GM23338 (cell line): ENCODE measurements around the gene MAP3K9. TPM values are rescaled to one million over a fixed set of nuclear protein-coding genes. Genes with fewer than 3 reads are reported as not detected.

Source experiments
- ATAC-seq: fragments of 200-7000 bp; cut with Tn5 transposase; 3 replicates; pipeline ENCODE4 v1.9.1; 2020
- DNase-seq: peaks from one replicate; pipeline ENCODE4 v3.0.0-alpha.2; 2015; ENCODE audit warnings: low spot score
- H2AFZ ChIP-seq: fragments of 200-600 bp; sonication (generic); 2 replicates; pipeline ENCODE4 v1.8.0; 2016; ENCODE audit warnings: antibody characterized with exemption, mild to moderate bottlenecking, moderate library complexity
- H3F3A ChIP-seq: fragments of 200-600 bp; sonication (generic); replicated peaks from 2 replicates; pipeline ENCODE4 v1.8.0; 2017; ENCODE audit warnings: antibody characterized with exemption, mixed run types, low read depth
- H3K27ac ChIP-seq: fragments of 200-600 bp; sonication (generic); 2 replicates; pipeline ENCODE4 v1.6.1; 2016; ENCODE audit warnings: low read depth
- H3K27me3 ChIP-seq: fragments of 200-600 bp; sonication (generic); 2 replicates; pipeline ENCODE4 v1.8.0; 2016; ENCODE audit warnings: mild to moderate bottlenecking, mixed run types, moderate library complexity; ENCODE audit not compliant: insufficient read depth
- H3K36me3 ChIP-seq: fragments of 200-600 bp; sonication (generic); 2 replicates; pipeline ENCODE4 v1.8.0; 2016; ENCODE audit warnings: mild to moderate bottlenecking; ENCODE audit not compliant: insufficient read depth
- H3K4me1 ChIP-seq: fragments of 200-600 bp; sonication (generic); 2 replicates; pipeline ENCODE4 v1.8.0; 2016; ENCODE audit warnings: mild to moderate bottlenecking, moderate library complexity; ENCODE audit not compliant: insufficient read depth
- H3K4me2 ChIP-seq: fragments of 200-600 bp; sonication (generic); 2 replicates; pipeline ENCODE4 v1.7.1; 2017; ENCODE audit warnings: mixed run types
- H3K4me3 ChIP-seq: fragments of 200-600 bp; sonication (generic); 2 replicates; pipeline ENCODE4 v1.6.1; 2016; ENCODE audit warnings: mixed run types
- H3K79me2 ChIP-seq: fragments of 200-600 bp; sonication (generic); replicated peaks from 2 replicates; pipeline ENCODE4 v1.8.0; 2017; ENCODE audit warnings: mild to moderate bottlenecking; ENCODE audit not compliant: insufficient read depth
- H3K9me2 ChIP-seq: fragments of 200-600 bp; sonication (generic); 2 replicates; pipeline ENCODE4 v1.8.0; 2017; ENCODE audit not compliant: insufficient read depth
- H4K20me1 ChIP-seq: fragments of 200-600 bp; sonication (generic); replicated peaks from 2 replicates; pipeline ENCODE4 v1.8.0; 2017; ENCODE audit warnings: mild to moderate bottlenecking; ENCODE audit not compliant: insufficient read depth
- H3K27ac Mint-ChIP-seq: 2 replicates; pipeline ENCODE4 v1.8.0; 2020; ENCODE audit warnings: inconsistent platforms, mild to moderate bottlenecking, moderate library complexity, mixed read lengths
- H3K27me3 Mint-ChIP-seq: 3 replicates; pipeline ENCODE4 v1.8.0; 2022; ENCODE audit warnings: low read depth, mild to moderate bottlenecking, moderate library complexity, mixed read lengths, inconsistent platforms; ENCODE audit not compliant: insufficient read depth, poor library complexity
- H3K36me3 Mint-ChIP-seq: 3 replicates; pipeline ENCODE4 v1.8.0; 2021; ENCODE audit warnings: low read depth, mild to moderate bottlenecking, inconsistent platforms, moderate library complexity, mixed read lengths
- H3K4me1 Mint-ChIP-seq: 3 replicates; pipeline ENCODE4 v1.8.0; 2020; ENCODE audit warnings: mild to moderate bottlenecking, inconsistent platforms, mixed read lengths
- H3K4me3 Mint-ChIP-seq: 3 replicates; pipeline ENCODE4 v1.8.0; 2021; ENCODE audit warnings: moderate library complexity, mild to moderate bottlenecking, inconsistent platforms, mixed read lengths
- H3K9me3 Mint-ChIP-seq: 3 replicates; pipeline ENCODE4 v1.8.0; 2020; ENCODE audit warnings: moderate library complexity, mild to moderate bottlenecking, inconsistent platforms, mixed read lengths
- CREB1 ChIP-seq: fragments of 250-450 bp; sonication (Bioruptor Pico); IDR thresholded peaks from 2 replicates; pipeline ENCODE4 v1.5.0; 2020; ENCODE audit warnings: low read depth, mild to moderate bottlenecking, moderate library complexity
- CTCF ChIP-seq, 2 experiments: fragments of 200-600 bp in 1 of 2; sonication (generic) in 1 of 2; conservative IDR thresholded peaks; 2 replicates each; pipeline versions ENCODE4 v1.5.1 to v1.6.1; 2016 to 2017; ENCODE audit warnings: antibody characterized with exemption in 2 of 2, low read depth in 2 of 2, mild to moderate bottlenecking in 2 of 2, moderate library complexity in 1 of 2
- ETS1 ChIP-seq: IDR thresholded peaks from 2 replicates; pipeline ENCODE4 v1.6.1; 2016; ENCODE audit warnings: antibody characterized with exemption
- EZH2phosphoT487 ChIP-seq: fragments of 200-600 bp; sonication (generic); IDR thresholded peaks from one replicate; pipeline ENCODE4 v1.8.1; 2018; ENCODE audit warnings: antibody characterized with exemption; ENCODE audit not compliant: unreplicated experiment
- POLR2AphosphoS5 ChIP-seq: IDR thresholded peaks from 2 replicates; pipeline ENCODE4 v1.6.1; 2016; ENCODE audit warnings: antibody characterized with exemption, low read depth
- REST ChIP-seq: IDR thresholded peaks from one replicate; pipeline ENCODE4 v1.6.1; 2018; ENCODE audit warnings: antibody characterized with exemption; ENCODE audit not compliant: unreplicated experiment
- STAT1 ChIP-seq: IDR thresholded peaks from one replicate; pipeline ENCODE4 v1.6.1; 2016; ENCODE audit warnings: antibody characterized with exemption; ENCODE audit not compliant: unreplicated experiment
- ZNF331 ChIP-seq: fragments of 250-450 bp; sonication (Bioruptor Pico); IDR thresholded peaks from 2 replicates; pipeline ENCODE4 v1.5.0; 2020; ENCODE audit warnings: low read depth, mild to moderate bottlenecking, moderate library complexity
- ZNF462 ChIP-seq: fragments of 250-450 bp; sonication (Bioruptor Pico); IDR thresholded peaks from 2 replicates; pipeline ENCODE4 v1.5.0; 2020; ENCODE audit warnings: mild to moderate bottlenecking, moderate library complexity
- polyA plus RNA-seq: library from polyadenylated mRNA; unstranded; fragments of >200 nt; fragmentation: Nextera tagmentation; extraction: Ambion mirVana; gene quantifications from 2 replicates; pipeline ENCODE4 v1.2.1, GENCODE V29; 2016
- total RNA-seq: library from RNA; depleted of rRNA; stranded (reverse); fragments of >200 nt; shearing (Covaris generic); gene quantifications from 2 replicates; pipeline ENCODE4 v1.2.3, GENCODE V29; 2014

The MAP3K9 gene
- total and polyA plus RNA-seq, 2 experiments from 2014 or later = 5.3 to 30.8 TPM

- TF ChIP-seq CREB1 (CRISPR knock-in tag) (no peak), STAT1 (no peak), ZNF331 (no peak), CTCF (conservative IDR thresholded peaks at IDR 0.05; ENCODE audit: low read depth in 2 of 2) (no peak), EZH2phosphoT487 (no peak), ETS1 (no peak)
These were observed 24.4 kb downstream of the MAP3K9 start (continued) for GRCh38 chr14:70784886-70785285.

- no peak for DNase-seq
- no peaks in the 10 kb centered on the region for H3F3A ChIP-seq
- Mint-ChIP-seq H3K9me3 (no peaks in the 10 kb centered on the region), H3K27ac (no peak overlapping the region), H3K4me1 (peaks cover 5% of the 10 kb centered on the region; the same call in 2 of the 3 replicates), H3K27me3 (peaks cover 2% of the 10 kb centered on the region), H3K36me3 (peaks cover 9% of the 10 kb centered on the region; the same call in 2 of the 3 replicates), H3K4me3 (no peak overlapping the region)
- peaks cover 61% of the 10 kb centered on the region for H3K79me2 ChIP-seq
- H3K4me3 ChIP-seq = no peak overlapping the region
- H2AFZ ChIP-seq = no peak overlapping the region
- ATAC-seq = no peak
- H3K27me3 ChIP-seq = no peaks in the 10 kb centered on the region
- H3K27ac ChIP-seq = no peak overlapping the region
- H3K9me2 ChIP-seq = no peaks in the 10 kb centered on the region
- peaks cover 13% of the 10 kb centered on the region for H4K20me1 ChIP-seq
- H3K4me1 ChIP-seq = peaks cover 3% of the 10 kb centered on the region; the same call in 1 of the 2 replicates
- no peaks in the 10 kb centered on the region for H3K36me3 ChIP-seq
- H3K4me2 ChIP-seq = no peak overlapping the region
- no peak for TF ChIP-seq ZNF462 (CRISPR knock-in tag)
- TF ChIP-seq REST = no peak
- no peak for TF ChIP-seq POLR2AphosphoS5
- no peak for TF ChIP-seq CTCF (conservative IDR thresholded peaks at IDR 0.05; ENCODE audit: low read depth in 2 of 2)
- TF ChIP-seq CREB1 (CRISPR knock-in tag) = no peak
- TF ChIP-seq STAT1 = no peak
These were observed 27.0 kb downstream of the MAP3K9 start for GRCh38 chr14:70782361-70782760.
